Erythroblast (primary cell): ENCODE data around the gene TRPM5.

Experiments
- GATA1 ChIP-seq: IDR thresholded peaks from 2 replicates; pipeline ENCODE4 v1.6.1; 2011; ENCODE audit warnings: low read depth, mild to moderate bottlenecking, control low read depth, low read length, moderate library complexity
- POLR2A ChIP-seq: IDR thresholded peaks from 2 replicates; pipeline ENCODE4 v1.6.1; 2011; ENCODE audit warnings: mild to moderate bottlenecking, low read length

DNA sequence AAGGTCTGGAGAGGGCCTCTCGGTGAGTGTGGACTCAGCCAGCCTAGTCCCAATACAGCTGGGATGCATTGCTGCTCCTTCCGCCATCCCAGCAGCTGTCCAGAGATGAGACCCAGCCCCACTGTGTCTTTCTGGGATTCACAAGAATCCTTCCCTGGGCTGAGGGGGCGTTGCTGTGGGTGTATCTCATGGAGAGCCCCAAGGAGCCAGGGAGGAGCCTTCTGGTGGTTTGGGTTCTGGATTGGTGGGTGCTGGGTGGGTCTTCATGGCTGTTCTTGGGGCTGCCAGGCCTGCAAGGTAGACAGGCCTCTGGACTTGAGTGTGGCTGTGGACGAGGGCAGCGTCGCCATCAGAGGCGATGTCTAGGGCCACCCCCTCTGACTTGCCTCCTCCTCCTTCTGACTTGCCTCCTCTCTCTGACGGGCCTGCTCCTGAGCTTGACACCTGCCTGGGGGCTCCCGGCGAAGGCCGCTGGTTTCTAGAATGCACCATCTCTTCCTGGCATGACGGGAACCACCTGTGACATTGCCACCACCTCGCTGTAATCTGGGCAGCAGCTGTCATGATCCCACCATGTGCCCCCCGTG, 17.7 kb upstream of the TRPM5 start:
- TF ChIP-seq POLR2A (no peak), GATA1 (no peak)
